Sigmoid colon (tissue), 7 donors: ENCODE measurements around the gene SNRPD3. TPM values are rescaled to one million over a fixed set of nuclear protein-coding genes. Genes with fewer than 3 reads are reported as not detected.
"Not testable (repeated sequence)": the region's sequence is repeated elsewhere in the genome, so short reads cannot be mapped to it uniquely, and the experiment has no call there.

Source experiments
- DNase-seq: peaks from one replicate; pipeline ENCODE4 v3.0.0-alpha.2; 2019
- H3K27ac ChIP-seq, 4 donors: fragments of 200-600 bp; sonication (generic); one replicate each; pipeline ENCODE4 v1.5.1; 2016 to 2019; ENCODE audit warnings: mild to moderate bottlenecking in 1 of 4
- H3K27me3 ChIP-seq, 3 donors: fragments of 200-600 bp; sonication (generic); one replicate each; pipeline ENCODE4 v1.5.1; 2019; ENCODE audit warnings: mild to moderate bottlenecking in 1 of 3
- H3K36me3 ChIP-seq, 4 donors: fragments of 200-600 bp; sonication (generic); one replicate each; pipeline ENCODE4 v1.5.1; 2016 to 2019
- H3K4me1 ChIP-seq, 4 donors: fragments of 200-600 bp; sonication (generic); one replicate each; pipeline ENCODE4 v1.5.1; 2017 to 2019
- H3K4me3 ChIP-seq, 4 donors: fragments of 200-600 bp; sonication (generic); one replicate each; pipeline ENCODE4 v1.5.1; 2017 to 2019; ENCODE audit warnings: mild to moderate bottlenecking in 2 of 4, moderate library complexity in 1 of 4
- H3K9me3 ChIP-seq, 4 donors: fragments of 200-600 bp in 3 of 4; sonication (generic) in 3 of 4; one replicate each; pipeline versions ENCODE4 v1.5.1 to v1.6.1; 2013 to 2019
- CTCF ChIP-seq, 4 experiments: fragments of 450-650 bp in 3 of 4; fragments of 200-600 bp in 1 of 4; IDR thresholded peaks; one replicate each; pipeline ENCODE4 v1.5.1; 2016 to 2019; ENCODE audit warnings: antibody characterized with exemption in 4 of 4, mild to moderate bottlenecking in 3 of 4, moderate library complexity in 2 of 4
- EP300 ChIP-seq, 4 donors: sonication (generic); formaldehyde crosslinking; IDR thresholded peaks; one replicate each; pipeline ENCODE4 v1.6.1; 2017; ENCODE audit warnings: antibody characterized with exemption in 4 of 4
- POLR2A ChIP-seq, 2 donors: fragments of 450-650 bp; IDR thresholded peaks; one replicate each; pipeline ENCODE4 v1.6.1; 2016; ENCODE audit warnings: antibody characterized with exemption in 2 of 2, mild to moderate bottlenecking in 2 of 2, moderate library complexity in 2 of 2
- POLR2AphosphoS5 ChIP-seq, 4 donors: sonication (generic); formaldehyde crosslinking; IDR thresholded peaks; one replicate each; pipeline ENCODE4 v1.6.1; 2017; ENCODE audit warnings: antibody characterized with exemption in 4 of 4
- WGBS, 2 donors: extraction: QIAGEN DNeasy Blood & Tissue Kit; methylation state at CpG; one replicate each; pipeline ENCODE4 v1.1.7; 2013; 5-methylcytosine and 5-hydroxymethylcytosine counted together
- intact Hi-C: fragments of 100-400 bp; cut with DNase I; formaldehyde crosslinking; loops from one replicate; pipeline ENCODE4 v1.15.1; 2023
- polyA plus RNA-seq, 3 donors: library from polyadenylated mRNA; stranded (reverse); fragments of 200-250 nt; gene quantifications; one replicate each; pipeline ENCODE4 v1.2.3, GENCODE V29; 2013
- total RNA-seq, 4 donors: library from RNA; depleted of rRNA; stranded (reverse); fragments of >200 nt; gene quantifications; one replicate each; pipeline ENCODE4 v1.1.0, GENCODE V29; 2016
- donor health status: healthy with polysubstance abuse.
- donor health status: Bipolar disorder and iron deficiency.
- donor health status: healthy.

The SNRPD3 gene
- total and polyA plus RNA-seq, 7 donors: 104 to 159 (median 140) TPM

- no peaks in the 10 kb centered on the region for H3K9me3 ChIP-seq
- no peaks in the 10 kb centered on the region for H3K27me3 ChIP-seq
- 93 to 98% methylated on average over 2 of the region's 2 CpGs for WGBS, 2 donors
- H3K4me1 ChIP-seq: peaks cover 0 to 8% (median 4%) of the 10 kb centered on the region in 4 donors
- intact Hi-C loops: loop anchor here (2.0 to 5.0 kb wide), 2 partner anchors 201 to 231 kb away; no protein-coding TSS in a partner anchor
- no peaks in the 10 kb centered on the region for H3K36me3 ChIP-seq
- no peak for TF ChIP-seq CTCF (IDR thresholded peaks at IDR 0.05)
- no peak for TF ChIP-seq POLR2A (IDR thresholded peaks at IDR 0.05)
- TF ChIP-seq EP300 (IDR thresholded peaks at IDR 0.05): no peak
- TF ChIP-seq POLR2AphosphoS5 (IDR thresholded peaks at IDR 0.05): no peak
- H3K27ac ChIP-seq: no peak overlapping the region
- DNase-seq: no peak
- H3K4me3 ChIP-seq: no peak overlapping the region
Observed at GRCh38 chr22:24526191-24526590, 29.6 kb upstream of the SNRPD3 start.

GRCh38 chr22:24529898-24530297 lies 25.9 kb upstream of the SNRPD3 start:
- H3K27me3 ChIP-seq: no peaks in the 10 kb centered on the region
- intact Hi-C loops: loop anchor here (5.0 kb wide), 1 partner anchor 227 kb away; no protein-coding TSS in a partner anchor
- no peak for DNase-seq
- H3K4me1 ChIP-seq: peaks cover 0 to 8% (median 3%) of the 10 kb centered on the region in 4 donors
- H3K27ac ChIP-seq: no peak overlapping the region
- no peaks in the 10 kb centered on the region for H3K9me3 ChIP-seq
- no peaks in the 10 kb centered on the region for H3K36me3 ChIP-seq
- no peak overlapping the region for H3K4me3 ChIP-seq
- 74 to 80% methylated on average over 2 of the region's 2 CpGs for WGBS, 2 donors
- TF ChIP-seq POLR2AphosphoS5 (IDR thresholded peaks at IDR 0.05) (no peak), CTCF (IDR thresholded peaks at IDR 0.05) (no peak), POLR2A (IDR thresholded peaks at IDR 0.05) (no peak), EP300 (IDR thresholded peaks at IDR 0.05) (no peak)

- WGBS, 2 donors: 52 to 80% methylated on average over 3 of the region's 3 CpGs
- H3K27me3 ChIP-seq, intact Hi-C loops, H3K27ac ChIP-seq, H3K9me3 ChIP-seq, DNase-seq, H3K36me3 ChIP-seq, H3K4me1 ChIP-seq, H3K4me3 ChIP-seq: not testable (repeated sequence)
Observed at GRCh38 chr22:24530968-24531367, 24.8 kb upstream of the SNRPD3 start.

GRCh38 chr22:24532075-24532474 lies 23.7 kb upstream of the SNRPD3 start:
- TF ChIP-seq POLR2AphosphoS5 (IDR thresholded peaks at IDR 0.05) (no peak), POLR2A (IDR thresholded peaks at IDR 0.05) (no peak), CTCF (IDR thresholded peaks at IDR 0.05) (no peak), EP300 (IDR thresholded peaks at IDR 0.05) (no peak)
- Histone ChIP-seq H3K4me1 (no peaks in the 10 kb centered on the region), H3K27ac (no peak overlapping the region), H3K4me3 (no peak overlapping the region), H3K27me3 (no peaks in the 10 kb centered on the region), H3K36me3 (no peaks in the 10 kb centered on the region), H3K9me3 (no peaks in the 10 kb centered on the region)
- intact Hi-C loops: no loop called here
- DNase-seq: no peak
- 90 to 93% methylated on average over 1 of the region's 1 CpG for WGBS, 2 donors

- Histone ChIP-seq H3K27me3 (no peaks in the 10 kb centered on the region), H3K4me3 (no peak overlapping the region), H3K36me3 (peaks cover 0 to 17% (median 4%) of the 10 kb centered on the region in 4 donors), H3K4me1 (no peaks in the 10 kb centered on the region), H3K27ac (no peak overlapping the region), H3K9me3 (no peaks in the 10 kb centered on the region)
- TF ChIP-seq POLR2AphosphoS5 (IDR thresholded peaks at IDR 0.05) (no peak), EP300 (IDR thresholded peaks at IDR 0.05) (no peak), POLR2A (IDR thresholded peaks at IDR 0.05) (no peak), CTCF (IDR thresholded peaks at IDR 0.05) (no peak)
- no peak for DNase-seq
- 94 to 95% methylated on average over 4 of the region's 4 CpGs for WGBS, 2 donors
- intact Hi-C loops: no loop called here
Observed at GRCh38 chr22:24535348-24535747, 20.5 kb upstream of the SNRPD3 start.
